Posterior cingulate gyrus (tissue), 11 donors: ENCODE data around the gene CCDC68.
"Not testable (repeated sequence)": the region's sequence is repeated elsewhere in the genome, so short reads cannot be mapped to it uniquely, and the experiment has no call there.

Experiments
- DNase-seq, 10 donors: peaks; one replicate each; pipeline versions ENCODE4 v3.0.0 to v3.0.0-alpha.2; 2020 to 2021; ENCODE audit warnings: mixed read lengths in 3 of 10
- intact Hi-C: fragments of 100-400 bp; cut with DNase I; formaldehyde crosslinking; loops from one replicate; pipeline ENCODE4 v1.15.1; 2023

Gene CCDC68

GRCh38 chr18:54958704-54959625, at the start of gene CCDC68:
TSS of gene CCDC68 (minus strand) at chr18:54959461. CDS start at chr18:54942791, 16,670 bp downstream.
- DNase-seq, result peak in 1 of 10 donors; percentile 73
- intact Hi-C loops, result no loop called here

DNA sequence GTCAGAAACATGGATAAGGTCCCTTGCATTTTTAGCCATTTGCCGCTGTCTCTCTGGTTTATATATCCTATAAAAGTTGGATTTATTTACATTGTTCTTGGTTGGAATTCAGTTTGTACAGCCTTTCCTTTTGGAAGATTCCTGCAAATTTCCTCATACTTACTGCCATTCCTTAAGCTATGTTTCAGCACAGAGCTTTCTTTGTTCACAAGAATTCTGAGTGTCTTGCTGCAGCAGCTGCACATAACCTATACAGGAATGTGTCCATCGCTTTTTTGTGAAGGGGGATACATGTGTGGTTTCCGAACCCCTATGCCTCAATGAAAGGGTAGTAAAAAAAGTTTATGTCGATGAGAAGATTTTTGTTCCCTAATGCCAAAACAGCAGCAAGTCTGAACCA, 48.3 kb upstream of the CCDC68 start:
- intact Hi-C loops, result no loop called here
- no peak for DNase-seq

- DNase-seq, result no peak
- intact Hi-C loops, result no loop called here
Observed at GRCh38 chr18:55003695-55004094, 44.4 kb upstream of the CCDC68 start.

- no peak for DNase-seq
- intact Hi-C loops, result no loop called here
Observed at GRCh38 chr18:55002261-55002660, 43.0 kb upstream of the CCDC68 start.

DNA sequence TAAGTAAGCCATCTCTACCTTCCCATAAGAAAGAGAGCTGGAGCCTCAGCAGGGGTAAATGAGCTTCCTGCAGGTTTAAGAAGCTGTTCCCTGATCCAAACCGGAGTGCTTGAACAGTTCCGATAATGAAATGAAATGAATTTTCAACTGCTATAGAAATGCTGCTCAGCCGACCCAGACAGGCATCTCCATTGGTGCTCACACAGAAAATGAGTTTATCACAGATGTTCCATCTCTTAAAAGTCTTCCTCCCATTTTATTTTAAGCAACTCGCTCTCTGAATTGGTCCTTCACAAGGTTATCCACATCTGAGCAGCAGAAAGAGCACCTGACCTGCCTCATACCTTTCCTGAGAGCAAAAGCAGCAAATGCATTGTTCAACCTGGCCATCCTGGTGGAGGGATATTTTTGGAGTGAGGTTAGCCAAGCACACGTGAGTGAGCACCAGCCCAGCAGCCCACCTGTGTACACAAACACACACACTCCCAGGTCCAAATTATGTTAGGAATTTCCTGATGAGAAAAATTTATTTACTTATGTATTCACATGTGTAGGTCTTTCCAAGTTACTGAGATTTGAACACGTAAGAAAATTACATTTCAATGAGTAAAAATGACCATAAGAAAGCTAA, 42.2 kb upstream of the CCDC68 start:
- peak in 1 of 10 donors; percentile 55 for DNase-seq
- intact Hi-C loops, result no loop called here

DNA sequence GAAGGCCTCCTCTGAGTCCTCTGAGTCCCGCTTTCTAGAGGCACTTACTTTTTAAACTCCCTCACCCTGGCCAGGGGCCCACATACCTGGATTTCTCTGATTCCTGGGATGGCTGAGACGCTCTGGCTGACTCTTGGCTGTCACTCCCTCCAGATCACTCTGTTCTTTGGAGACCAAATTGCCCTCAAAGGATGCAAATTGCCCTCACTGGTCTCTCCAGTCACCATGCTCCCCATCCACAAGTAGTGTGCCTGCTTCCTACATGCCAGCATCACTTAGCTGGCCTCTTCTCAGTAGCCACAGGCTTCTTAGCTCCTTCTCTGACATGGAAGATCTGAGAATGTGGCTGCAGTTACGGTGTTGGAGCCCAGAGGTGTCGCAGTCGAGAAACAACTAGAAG, 41.3 kb upstream of the CCDC68 start:
- intact Hi-C loops, result no loop called here
- no peak for DNase-seq

- intact Hi-C loops, result no loop called here
Observed at GRCh38 chr18:54999016-54999415, 39.8 kb upstream of the CCDC68 start.

GRCh38 chr18:54995421-54996143, 36.3 kb upstream of the CCDC68 start:
- intact Hi-C loops, result no loop called here
- DNase-seq, result no peak

More at GRCh38 chr18:54999016-54999415, 39.8 kb upstream of the CCDC68 start:
- DNase-seq, result no peak

DNA sequence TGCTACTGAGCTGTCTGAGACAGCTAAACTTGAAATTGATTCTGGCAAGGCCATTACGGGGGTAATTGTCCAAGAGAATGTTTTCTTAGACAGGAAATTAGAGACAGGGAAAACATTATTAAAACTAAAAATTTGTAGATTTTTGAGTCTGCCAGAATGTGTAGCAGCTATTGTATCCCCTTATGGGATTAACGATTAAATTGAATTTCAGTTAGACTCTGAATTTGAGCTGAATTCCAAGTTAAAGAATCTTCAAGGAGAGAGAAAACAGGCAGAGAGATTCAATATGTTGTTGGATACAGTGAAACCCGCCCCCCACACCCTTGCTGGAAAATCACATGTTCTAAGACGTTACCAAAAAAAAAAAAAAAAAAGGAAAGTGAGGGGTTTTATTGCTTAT, 32.7 kb upstream of the CCDC68 start:
- DNase-seq, result no peak
- intact Hi-C loops, result no loop called here

- peak in 1 of 10 donors; percentile 66 for DNase-seq
- intact Hi-C loops, result loop anchor here (10.0 kb wide), 1 partner anchor 540 kb away; no protein-coding TSS in a partner anchor
Observed at GRCh38 chr18:54984908-54985307, 25.6 kb upstream of the CCDC68 start.

DNA sequence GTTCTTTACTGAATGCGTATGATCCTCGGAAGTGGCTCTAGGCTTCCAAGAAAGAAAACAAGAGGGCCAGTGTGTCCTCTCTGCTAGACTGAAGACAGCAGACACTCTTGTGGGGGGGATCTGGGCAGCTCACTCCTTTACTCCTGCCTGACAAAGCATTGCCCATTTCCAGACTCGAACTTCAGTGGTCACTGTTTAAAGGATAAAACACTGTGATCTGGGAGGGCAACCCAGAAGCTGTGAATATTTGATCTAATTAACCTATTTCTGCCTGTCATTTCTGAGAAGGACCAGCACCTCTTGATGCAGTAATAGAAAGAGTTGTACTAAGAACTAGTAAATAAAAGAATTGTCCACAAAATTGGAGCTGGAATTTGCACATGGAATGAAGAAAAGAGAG, 24.5 kb upstream of the CCDC68 start:
- intact Hi-C loops, result loop anchor here (1.0 to 10.0 kb wide), 2 partner anchors 304 to 539 kb away; no protein-coding TSS in a partner anchor
- DNase-seq, result no peak

- no peak for DNase-seq
Observed at GRCh38 chr18:54983041-54983686, 23.9 kb upstream of the CCDC68 start.

GRCh38 chr18:54981076-54981475, 21.8 kb upstream of the CCDC68 start:
- DNase-seq, result no peak
- intact Hi-C loops, result loop anchor here (10.0 kb wide), 1 partner anchor 536 kb away; no protein-coding TSS in a partner anchor

More at GRCh38 chr18:54983041-54983686, 23.9 kb upstream of the CCDC68 start:
- intact Hi-C loops, result loop anchor here (1.0 to 10.0 kb wide), 2 partner anchors 304 to 538 kb away; no protein-coding TSS in a partner anchor

GRCh38 chr18:54975598-54975997, 16.3 kb upstream of the CCDC68 start:
- intact Hi-C loops, result no loop called here
- no peak for DNase-seq

DNA sequence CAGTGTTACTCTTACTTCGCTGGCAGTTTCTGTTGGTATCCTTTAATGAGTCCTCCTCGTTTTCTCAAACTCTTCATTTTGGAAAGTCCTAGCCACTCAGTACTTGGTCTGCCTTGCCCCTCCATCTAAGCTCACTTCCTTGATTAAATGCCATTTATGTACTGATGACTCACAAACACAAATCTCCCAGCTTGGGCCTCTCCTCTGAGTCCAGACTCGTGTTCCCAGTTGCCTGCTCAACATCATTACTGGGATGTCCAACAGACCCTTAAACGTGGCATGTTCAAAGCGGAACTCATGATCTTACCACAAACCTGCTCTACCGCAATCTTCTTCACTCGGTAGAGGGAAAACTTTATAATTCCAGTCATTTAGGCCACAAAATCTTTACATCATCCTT, 13.8 kb upstream of the CCDC68 start:
- intact Hi-C loops, result no loop called here
- no peak for DNase-seq

DNA sequence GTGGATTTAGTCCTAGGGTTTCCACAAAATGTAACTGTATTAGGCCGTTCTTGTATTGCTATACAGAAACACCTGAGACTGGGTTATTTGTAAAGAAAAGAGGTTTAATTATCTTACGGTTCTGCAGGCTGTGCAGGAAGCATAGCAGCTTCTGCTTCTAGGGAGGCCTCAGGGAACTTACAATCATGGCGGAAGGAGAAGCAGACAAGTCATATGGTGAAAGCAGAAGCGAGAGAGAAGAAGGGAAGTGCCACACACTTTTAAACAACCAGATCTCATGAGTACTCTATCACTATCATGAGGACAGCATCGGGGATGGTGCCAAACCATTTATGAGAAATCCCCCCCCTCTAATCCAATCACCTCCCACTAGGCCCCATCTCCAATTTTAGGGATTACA, 9.5 kb upstream of the CCDC68 start:
- no peak for DNase-seq
- intact Hi-C loops, result no loop called here

- DNase-seq, intact Hi-C loops: not testable (repeated sequence)
Observed at GRCh38 chr18:54968237-54968636, 9.0 kb upstream of the CCDC68 start.

- no peak for DNase-seq
- intact Hi-C loops, result no loop called here
Observed at GRCh38 chr18:54967786-54968185, 8.5 kb upstream of the CCDC68 start.

GRCh38 chr18:54964741-54965140, 5.5 kb upstream of the CCDC68 start:
- intact Hi-C loops, result no loop called here
- no peak for DNase-seq

DNA sequence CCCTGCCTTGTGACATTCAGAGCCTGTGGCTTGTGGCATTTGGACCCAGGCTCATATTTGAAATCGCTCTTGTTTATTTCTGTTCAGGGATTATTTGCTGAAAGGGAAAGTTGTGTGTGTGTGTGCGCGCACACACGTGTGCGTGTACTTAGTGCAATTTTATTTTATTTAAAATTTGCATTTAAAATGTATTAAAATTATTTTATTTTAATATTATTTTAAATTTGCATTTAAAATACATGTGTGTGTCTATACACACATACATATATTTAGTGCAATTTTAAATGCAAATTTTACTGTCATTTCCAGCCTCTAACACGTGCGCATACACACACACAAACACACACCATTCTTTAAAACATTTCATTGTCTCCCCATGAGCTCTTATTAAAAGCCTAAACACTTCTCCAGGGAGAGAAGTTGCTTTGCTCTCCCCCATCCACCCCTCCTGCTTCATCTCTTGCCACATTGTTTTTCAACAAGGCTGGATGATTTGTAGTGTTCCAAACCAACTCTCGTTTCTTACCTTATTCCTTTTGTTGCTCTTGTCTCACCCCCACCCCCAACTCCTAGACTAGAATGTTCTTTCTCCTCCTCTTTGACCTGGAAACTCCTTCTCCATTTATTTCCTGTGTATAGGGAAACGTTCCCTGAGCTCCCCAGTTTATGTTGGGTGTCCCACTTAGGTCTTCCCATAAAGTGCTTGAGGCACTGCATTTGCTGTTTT, 3.8 kb upstream of the CCDC68 start:
- no peak for DNase-seq
- intact Hi-C loops, result no loop called here
